Endothelial cell of umbilical vein (primary cell): Measurements from ENCODE around the gene KLF15.

ENCODE experiments used
- EZH2 ChIP-seq: IDR thresholded peaks from 2 replicates; pipeline ENCODE4 v1.6.1; 2012; ENCODE audit warnings: borderline replicate concordance, low read depth, mild to moderate bottlenecking, moderate library complexity, low read length, inconsistent platforms; ENCODE audit not compliant: severe bottlenecking
- POLR2A ChIP-seq: IDR thresholded peaks from 2 replicates; pipeline ENCODE4 v1.6.1; 2012; ENCODE audit warnings: low read depth, mild to moderate bottlenecking, control low read depth, low read length
- TF ChIP-seq, protein P1 (sequence below), 2 donors: IDR thresholded peaks; 1 replicate in 1 of 2; 2 replicates in 1 of 2; pipeline ENCODE4 v1.5.1; 2011; ENCODE audit warnings: low read length in 2 of 2, mild to moderate bottlenecking in 2 of 2, moderate library complexity in 2 of 2, control low read depth in 1 of 2, inconsistent platforms in 1 of 2, low read depth in 1 of 2; ENCODE audit not compliant: insufficient read depth in 1 of 2; ENCODE audit errors: extremely low read depth in 1 of 2

DNA sequence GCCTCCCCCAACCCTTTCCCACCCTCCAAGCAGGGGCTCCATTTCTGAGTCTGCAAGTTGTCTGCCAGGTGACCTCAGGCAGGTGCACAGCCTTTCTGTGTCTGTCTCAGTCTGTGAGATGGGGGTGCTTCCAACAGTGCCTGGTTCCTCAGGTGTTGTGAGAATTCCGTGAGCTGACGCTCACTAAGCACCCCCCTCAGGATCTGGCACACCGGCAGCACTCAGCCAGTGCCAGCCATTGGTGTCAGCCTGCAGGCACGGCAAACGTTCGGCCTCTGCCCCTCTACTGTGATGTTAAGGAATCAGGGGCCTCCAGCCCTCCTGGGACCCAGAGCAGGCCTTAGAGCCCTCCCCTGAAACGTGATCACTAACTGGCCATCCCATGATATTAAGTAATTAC lies 2.4 kb downstream of the KLF15 start:
- TF ChIP-seq POLR2A (no peak), EZH2 (no peak)
- TF ChIP-seq, protein P1, sequence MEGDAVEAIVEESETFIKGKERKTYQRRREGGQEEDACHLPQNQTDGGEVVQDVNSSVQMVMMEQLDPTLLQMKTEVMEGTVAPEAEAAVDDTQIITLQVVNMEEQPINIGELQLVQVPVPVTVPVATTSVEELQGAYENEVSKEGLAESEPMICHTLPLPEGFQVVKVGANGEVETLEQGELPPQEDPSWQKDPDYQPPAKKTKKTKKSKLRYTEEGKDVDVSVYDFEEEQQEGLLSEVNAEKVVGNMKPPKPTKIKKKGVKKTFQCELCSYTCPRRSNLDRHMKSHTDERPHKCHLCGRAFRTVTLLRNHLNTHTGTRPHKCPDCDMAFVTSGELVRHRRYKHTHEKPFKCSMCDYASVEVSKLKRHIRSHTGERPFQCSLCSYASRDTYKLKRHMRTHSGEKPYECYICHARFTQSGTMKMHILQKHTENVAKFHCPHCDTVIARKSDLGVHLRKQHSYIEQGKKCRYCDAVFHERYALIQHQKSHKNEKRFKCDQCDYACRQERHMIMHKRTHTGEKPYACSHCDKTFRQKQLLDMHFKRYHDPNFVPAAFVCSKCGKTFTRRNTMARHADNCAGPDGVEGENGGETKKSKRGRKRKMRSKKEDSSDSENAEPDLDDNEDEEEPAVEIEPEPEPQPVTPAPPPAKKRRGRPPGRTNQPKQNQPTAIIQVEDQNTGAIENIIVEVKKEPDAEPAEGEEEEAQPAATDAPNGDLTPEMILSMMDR (IDR thresholded peaks at IDR 0.05; ENCODE audit: extremely low read depth in 1 of 2, insufficient read depth in 1 of 2, low read depth in 1 of 2, low read length in 2 of 2), result no peak
